Pancreas (tissue), 10 donors: ENCODE data around the gene RAB15. TPM values are rescaled to one million over a fixed set of nuclear protein-coding genes. Genes with fewer than 3 reads are reported as not detected.
A peak's percentile ranks its signal among the peaks of the same experiment; 100 is the strongest.

Experiments
- ATAC-seq, 4 donors: fragments of 200-7000 bp; cut with Tn5 transposase; one replicate each; pipeline versions ENCODE4 v1.8.0 to v1.9.1; 2020; ENCODE audit warnings: mild to moderate bottlenecking in 4 of 4, moderate library complexity in 4 of 4
- DNase-seq, 6 donors: peaks; one replicate each; pipeline ENCODE4 v3.0.0-alpha.2; 2020
- FAIRE-seq: peaks from 2 replicates; lab custom pipeline; 2012; peaks lifted over from hg19 to GRCh38; lab: Jason Lieb, UNC
- H3K27ac ChIP-seq, 4 donors: fragments of 200-600 bp; sonication (generic); 1 replicate in 3 of 4; 2 replicates in 1 of 4; pipeline versions ENCODE4 v1.5.0 to v1.8.0; 2020
- H3K27me3 ChIP-seq, 4 donors: fragments of 200-600 bp; one replicate each; pipeline ENCODE4 v1.8.0; 2021
- H3K36me3 ChIP-seq, 3 donors: fragments of 200-600 bp; sonication (generic) in 1 of 3; one replicate each; pipeline versions ENCODE4 v1.5.0 to v1.8.0; 2020 to 2021
- H3K4me1 ChIP-seq, 3 donors: fragments of 200-600 bp; one replicate each; pipeline ENCODE4 v1.8.0; 2021
- H3K4me3 ChIP-seq, 4 donors: fragments of 200-600 bp; sonication (generic) in 2 of 4; one replicate each; pipeline versions ENCODE4 v1.5.0 to v1.8.0; 2020 to 2021
- H3K9me3 ChIP-seq, 4 donors: fragments of 200-600 bp; one replicate each; pipeline ENCODE4 v1.8.0; 2021
- WGBS, 2 donors: extraction: QIAGEN DNeasy Blood & Tissue Kit; methylation state at CpG; one replicate each; pipeline ENCODE4 v1.1.7; 2013; 5-methylcytosine and 5-hydroxymethylcytosine counted together
- intact Hi-C, 3 donors: fragments of 100-400 bp; cut with DNase I; formaldehyde crosslinking; loops; one replicate each; pipeline versions ENCODE4 v1.11.1 to v1.14.2; 2022
- polyA plus RNA-seq, 2 donors: library from polyadenylated mRNA; stranded (reverse); fragments of 200-250 nt; gene quantifications; one replicate each; pipeline ENCODE4 v1.2.3, GENCODE V29; 2013
- total RNA-seq, 6 donors: library from RNA; stranded (reverse); fragmentation: NEBNext Ultra II Directional in 4 of 6; extraction: Animal tissue kit (Norgen Biotek cat#: 25700) in 4 of 6; gene quantifications; one replicate each; pipeline versions ENCODE4 v1.2.1 to v1.2.4, GENCODE V29; 2021 to 2023
- TF ChIP-seq, protein P1 (sequence below), 4 donors: fragments of 200-600 bp; sonication (generic) in 3 of 4; IDR thresholded peaks; one replicate each; pipeline versions ENCODE4 v1.5.0 to v1.8.0; 2021; ENCODE audit warnings: antibody characterized with exemption in 4 of 4
- donor health status: healthy with polysubstance abuse.
- donor health status: DM: no; HTN: no; CAD: no; lungs with moderate emphysema.
- donor health status: DM: no; HTN: no; CAD: no.
- donor health status: control.
- donor health status: control.
- donor health status: Bipolar disorder and iron deficiency.
- donor health status: DM: yes; HTN: yes; CAD: no.
- donor health status: DM: no; HTN: no; CAD: no.
- donor health status: DM: no; HTN: no; CAD: no.
- donor health status: DM: yes; HTN: yes; CAD: no.

Gene RAB15
- total and polyA plus RNA-seq, 8 donors, result 4.6 to 18.8 (median 7.1) TPM

- intact Hi-C loops, result no loop called here
- no peak for FAIRE-seq
These were observed 16.8 kb downstream of the RAB15 start for GRCh38 chr14:64955297-64955696.

GRCh38 chr14:64954491-64955240 is 17.5 kb downstream of the RAB15 start:
- Histone ChIP-seq H3K4me3 (no peak overlapping the region), H3K36me3 (peaks cover 0 to 4% (median 0%) of the 10 kb centered on the region in 3 donors), H3K27me3 (no peaks in the 10 kb centered on the region), H3K9me3 (no peaks in the 10 kb centered on the region), H3K27ac (no peak overlapping the region), H3K4me1 (no peaks in the 10 kb centered on the region)
- intact Hi-C loops, result no loop called here
- WGBS, 2 donors, result 94 to 95% methylated on average over 9 of the region's 9 CpGs
- peak in 1 of 6 donors; percentile 25 for DNase-seq
- no peak for FAIRE-seq
- ATAC-seq, result no peak
- TF ChIP-seq, protein P1, sequence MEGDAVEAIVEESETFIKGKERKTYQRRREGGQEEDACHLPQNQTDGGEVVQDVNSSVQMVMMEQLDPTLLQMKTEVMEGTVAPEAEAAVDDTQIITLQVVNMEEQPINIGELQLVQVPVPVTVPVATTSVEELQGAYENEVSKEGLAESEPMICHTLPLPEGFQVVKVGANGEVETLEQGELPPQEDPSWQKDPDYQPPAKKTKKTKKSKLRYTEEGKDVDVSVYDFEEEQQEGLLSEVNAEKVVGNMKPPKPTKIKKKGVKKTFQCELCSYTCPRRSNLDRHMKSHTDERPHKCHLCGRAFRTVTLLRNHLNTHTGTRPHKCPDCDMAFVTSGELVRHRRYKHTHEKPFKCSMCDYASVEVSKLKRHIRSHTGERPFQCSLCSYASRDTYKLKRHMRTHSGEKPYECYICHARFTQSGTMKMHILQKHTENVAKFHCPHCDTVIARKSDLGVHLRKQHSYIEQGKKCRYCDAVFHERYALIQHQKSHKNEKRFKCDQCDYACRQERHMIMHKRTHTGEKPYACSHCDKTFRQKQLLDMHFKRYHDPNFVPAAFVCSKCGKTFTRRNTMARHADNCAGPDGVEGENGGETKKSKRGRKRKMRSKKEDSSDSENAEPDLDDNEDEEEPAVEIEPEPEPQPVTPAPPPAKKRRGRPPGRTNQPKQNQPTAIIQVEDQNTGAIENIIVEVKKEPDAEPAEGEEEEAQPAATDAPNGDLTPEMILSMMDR (IDR thresholded peaks at IDR 0.05), result no peak

More at GRCh38 chr14:64955297-64955696, 16.8 kb downstream of the RAB15 start:
- WGBS, 2 donors, result 51% methylated on average over 6 of the region's 6 CpGs
- Histone ChIP-seq H3K27me3 (no peaks in the 10 kb centered on the region), H3K4me3 (no peak overlapping the region), H3K9me3 (no peaks in the 10 kb centered on the region), H3K27ac (no peak overlapping the region), H3K36me3 (peaks cover 0 to 4% (median 0%) of the 10 kb centered on the region in 3 donors), H3K4me1 (no peaks in the 10 kb centered on the region)
- peak in 3 of 4 donors; percentile 61 to 88 (median 66) for ATAC-seq
- DNase-seq, result peak in 1 of 6 donors; percentile 47
- TF ChIP-seq, protein P1 (IDR thresholded peaks at IDR 0.05), result no peak

GRCh38 chr14:64953661-64954060 is 18.5 kb downstream of the RAB15 start:
- DNase-seq (peak in 1 of 6 donors; percentile 9), FAIRE-seq (no peak), ATAC-seq (no peak)
- intact Hi-C loops, result no loop called here
- TF ChIP-seq, protein P1 (IDR thresholded peaks at IDR 0.05), result no peak
- H3K27me3 ChIP-seq, result no peaks in the 10 kb centered on the region
- H3K27ac ChIP-seq, result no peak overlapping the region
- no peaks in the 10 kb centered on the region for H3K4me1 ChIP-seq
- WGBS, 2 donors, result 93 to 94% methylated on average over 6 of the region's 6 CpGs
- H3K9me3 ChIP-seq, result no peaks in the 10 kb centered on the region
- no peak overlapping the region for H3K4me3 ChIP-seq
- H3K36me3 ChIP-seq, result peaks cover 0 to 4% (median 0%) of the 10 kb centered on the region in 3 donors

- intact Hi-C loops, result no loop called here
- H3K4me3 ChIP-seq, result no peak overlapping the region
- TF ChIP-seq, protein P1 (IDR thresholded peaks at IDR 0.05), result no peak
- H3K9me3 ChIP-seq, result no peaks in the 10 kb centered on the region
- H3K27me3 ChIP-seq, result no peaks in the 10 kb centered on the region
- no peak for ATAC-seq
- WGBS, 2 donors, result 93 to 94% methylated on average over 8 of the region's 8 CpGs
- H3K4me1 ChIP-seq, result no peaks in the 10 kb centered on the region
- no peak for FAIRE-seq
- no peak overlapping the region for H3K27ac ChIP-seq
- peak in 1 of 6 donors; percentile 35 for DNase-seq
- H3K36me3 ChIP-seq, result peaks cover 0 to 4% (median 0%) of the 10 kb centered on the region in 3 donors
These were observed 18.9 kb downstream of the RAB15 start for GRCh38 chr14:64953310-64953654.
